ENCODE measurements around the gene METTL8. TPM values are rescaled to one million over a fixed set of nuclear protein-coding genes. Genes with fewer than 3 reads are reported as not detected.

The METTL8 gene
- polyA plus RNA-seq, 1 of the 3 experiments (the other 2 are of a cell fraction) = 5.1 TPM

- Histone ChIP-seq H3K4me1 (ENCODE audit: control insufficient read depth in 1 of 2, insufficient read depth in 2 of 2, low read depth in 1 of 2, low read length in 1 of 2) (no peaks in the 10 kb centered on the region), H3F3A (replicated peaks; ENCODE audit: insufficient read depth) (no peaks in the 10 kb centered on the region), H3K36me3 (replicated peaks in 1 of 2; ENCODE audit: control insufficient read depth in 1 of 2, insufficient read depth in 2 of 2, low read length in 1 of 2) (peaks cover 29 to 48% of the 10 kb centered on the region in 2 experiments), H3K9me2 (no peaks in the 10 kb centered on the region), H3K4me3 (ENCODE audit: low read depth in 2 of 2, low read length in 1 of 2) (no peak overlapping the region), H3K4me2 (no peak overlapping the region), H3K27ac (ENCODE audit: low read depth in 2 of 2, low read length in 1 of 2) (no peak overlapping the region), H2AFZ (ENCODE audit: low read depth) (no peak overlapping the region), H3K27me3 (ENCODE audit: insufficient read depth) (no peaks in the 10 kb centered on the region), H3K9me3 (no peaks in the 10 kb centered on the region), H3K79me2 (ENCODE audit: insufficient read depth) (no peaks in the 10 kb centered on the region), H3K9ac (no peak overlapping the region), H4K20me1 (ENCODE audit: insufficient read depth) (no peaks in the 10 kb centered on the region)
- WGBS (ENCODE audit: low lambda C conversion rate) = 93% methylated on average over 4 of the region's 4 CpGs
- ChIA-PET CTCF (no interaction called here), POLR2A (no interaction called here)
- DNase-seq = no peak
- no peak for TF ChIP-seq IRF3 (IDR thresholded peaks at IDR 0.05; ENCODE audit: low read depth, low read length)
- TF ChIP-seq MAX (IDR thresholded peaks at IDR 0.05; ENCODE audit: low read depth) = no peak
- no peak for TF ChIP-seq PBX3 (IDR thresholded peaks at IDR 0.05)
- no peak for TF ChIP-seq USF1 (IDR thresholded peaks at IDR 0.05; ENCODE audit: borderline replicate concordance, low read depth)
- no peak for TF ChIP-seq TCF12 (IDR thresholded peaks at IDR 0.05)
- TF ChIP-seq CHD2 (IDR thresholded peaks at IDR 0.05; ENCODE audit: low read length, partially characterized antibody) = no peak
- no peak for TF ChIP-seq RFX5 (IDR thresholded peaks at IDR 0.05; ENCODE audit: low read length)
- no peak for TF ChIP-seq FOXJ3 (CRISPR knock-in tag; IDR thresholded peaks at IDR 0.05)
- TF ChIP-seq JUND (IDR thresholded peaks at IDR 0.05) = no peak
Observed at GRCh38 chr2:171469176-171469575, 35.4 kb upstream of the METTL8 start.

GRCh38 chr2:171460537-171460936 is 26.7 kb upstream of the METTL8 start:
- Histone ChIP-seq H3K27ac (ENCODE audit: low read depth in 2 of 2, low read length in 1 of 2) (no peak overlapping the region), H3K4me3 (ENCODE audit: low read depth in 2 of 2, low read length in 1 of 2) (no peak overlapping the region), H3K27me3 (ENCODE audit: insufficient read depth) (no peaks in the 10 kb centered on the region), H3K4me1 (ENCODE audit: control insufficient read depth in 1 of 2, insufficient read depth in 2 of 2, low read depth in 1 of 2, low read length in 1 of 2) (no peaks in the 10 kb centered on the region), H3F3A (replicated peaks; ENCODE audit: insufficient read depth) (peaks cover 6% of the 10 kb centered on the region), H3K9me2 (0 out of 2 replicates have a peak, but pooled peaks cover 3% of the 10 kb centered on the region), H3K4me2 (no peak overlapping the region), H2AFZ (ENCODE audit: low read depth) (no peak overlapping the region), H4K20me1 (ENCODE audit: insufficient read depth) (no peaks in the 10 kb centered on the region), H3K36me3 (replicated peaks in 1 of 2; ENCODE audit: control insufficient read depth in 1 of 2, insufficient read depth in 2 of 2, low read length in 1 of 2) (peaks cover 43 to 64% of the 10 kb centered on the region in 2 experiments), H3K79me2 (ENCODE audit: insufficient read depth) (0 out of 2 replicates have a peak, but pooled peaks cover 3% of the 10 kb centered on the region), H3K9ac (no peak overlapping the region), H3K9me3 (peaks cover 19% of the 10 kb centered on the region; the same call in 1 of the 2 replicates)
- no peak for DNase-seq
- POLR2A ChIA-PET = interaction anchor here (0.7 kb wide), 1 partner anchor 1290 kb away, joined by 3 read pairs; no protein-coding TSS in a partner anchor
- TF ChIP-seq RFX5 (IDR thresholded peaks at IDR 0.05; ENCODE audit: low read length) (no peak), EZH2phosphoT487 (IDR thresholded peaks at IDR 0.05; ENCODE audit: borderline replicate concordance, low read depth) (no peak), JUND (IDR thresholded peaks at IDR 0.05) (no peak), CTCF (IDR thresholded peaks at IDR 0.05) (no peak)
- WGBS (ENCODE audit: low lambda C conversion rate) = 100% methylated on average over 1 of the region's 1 CpG
- CTCF ChIA-PET = interaction anchor here (0.7 kb wide), 1 partner anchor 112 kb away, joined by 3 read pairs; no protein-coding TSS in a partner anchor
